NCI-H1694 treated with DMSO at 0.1 percent for 48 hours (cell line): ENCODE results near the gene GBGT1.
A peak's percentile ranks its signal among the peaks of the same experiment; 100 is the strongest.

Experiments used
- DNase-seq: peaks from one replicate; lab custom pipeline; 2025; lab: John Stamatoyannopoulos, UW

GBGT1 gene

DNA sequence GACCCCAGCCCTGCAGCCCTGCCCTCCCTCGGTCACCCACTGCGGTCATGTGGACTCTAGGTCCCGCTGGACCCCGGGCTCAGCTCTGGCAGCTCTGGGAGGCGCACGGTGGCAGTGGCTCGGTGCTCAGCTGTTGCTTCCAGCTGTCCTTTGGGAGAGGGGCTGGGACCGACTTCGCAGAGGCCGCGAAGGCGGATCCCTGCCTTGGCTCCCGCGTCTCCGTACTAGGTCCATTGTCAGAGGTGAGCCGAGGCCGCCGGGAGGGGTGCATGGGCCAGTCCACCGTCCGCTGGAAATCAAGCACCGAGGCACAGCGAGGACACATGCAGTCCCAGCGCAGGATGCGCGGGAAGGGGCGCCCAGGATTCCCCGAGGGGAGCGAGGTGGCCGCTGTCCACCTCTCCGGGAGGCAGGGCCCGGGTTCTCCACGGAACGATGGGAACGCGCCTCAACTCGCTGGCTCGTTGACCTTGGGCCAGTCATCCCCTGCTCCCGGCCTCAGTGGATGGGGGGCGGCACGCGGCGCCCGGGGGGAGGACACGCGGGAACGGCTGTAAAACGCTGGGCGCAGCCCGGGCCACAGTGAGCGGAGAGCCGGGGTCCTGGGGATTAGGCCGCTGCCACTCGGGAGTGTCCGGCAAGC, 732 bp downstream of the GBGT1 start:
- DNase-seq: no peak

DNA sequence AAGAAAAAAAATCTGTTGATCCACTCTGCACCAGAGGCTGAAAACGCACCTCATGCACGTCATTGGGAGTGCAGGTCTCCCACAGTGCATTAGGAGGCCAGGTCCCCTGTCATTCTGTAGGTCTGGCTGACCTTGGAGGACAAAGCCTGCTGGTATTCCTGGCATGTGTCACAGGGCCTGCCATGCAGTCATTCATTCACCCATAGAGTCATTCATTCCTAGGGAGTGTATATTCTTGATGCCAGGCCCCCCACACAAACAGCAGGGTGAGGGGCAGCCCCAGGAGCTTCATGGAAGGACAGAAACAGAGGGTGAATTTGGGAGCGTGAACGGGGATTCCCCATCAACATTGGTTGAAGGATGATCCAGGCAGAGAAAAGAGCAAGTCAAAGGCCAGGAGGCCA, 2.2 kb downstream of the GBGT1 start:
- no peak for DNase-seq

DNA sequence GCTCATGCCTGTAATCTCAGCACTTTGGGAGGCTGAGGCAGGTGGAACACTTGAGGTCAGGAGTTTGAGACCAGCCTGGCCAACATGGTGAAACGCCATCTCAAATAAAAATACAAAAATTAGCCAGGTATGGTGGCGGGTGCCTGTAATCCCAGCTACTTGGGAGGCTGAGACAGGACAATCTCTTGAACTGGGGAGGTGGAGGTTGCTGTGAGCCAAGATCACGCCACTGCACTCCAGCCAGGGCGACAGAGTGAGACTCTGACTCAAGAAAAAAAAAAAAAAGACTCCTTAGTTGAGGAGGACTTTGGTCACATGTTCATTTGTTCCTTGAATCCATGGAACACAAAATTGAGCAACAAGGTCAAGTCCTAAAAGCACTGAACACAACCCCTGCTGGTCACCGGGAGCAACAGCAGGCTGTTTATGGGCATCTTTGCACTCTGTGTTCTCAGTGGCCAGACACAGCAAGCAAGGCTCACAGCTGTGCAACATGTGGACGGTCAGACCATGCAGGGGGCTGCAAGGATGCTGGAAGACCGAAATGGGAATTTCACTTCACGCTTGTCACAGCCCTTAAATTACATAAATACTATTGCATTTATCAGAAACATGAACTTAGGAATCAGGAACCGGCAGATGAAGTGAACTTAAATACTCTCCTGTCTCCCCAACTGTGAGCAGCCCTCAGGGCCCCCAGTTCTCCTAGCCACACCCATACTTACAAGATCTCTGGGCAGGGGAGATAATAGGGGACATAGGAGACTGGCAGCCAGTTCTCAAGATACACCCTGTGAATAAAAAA, 2.8 kb downstream of the GBGT1 start:
- DNase-seq: peak; percentile 28

DNA sequence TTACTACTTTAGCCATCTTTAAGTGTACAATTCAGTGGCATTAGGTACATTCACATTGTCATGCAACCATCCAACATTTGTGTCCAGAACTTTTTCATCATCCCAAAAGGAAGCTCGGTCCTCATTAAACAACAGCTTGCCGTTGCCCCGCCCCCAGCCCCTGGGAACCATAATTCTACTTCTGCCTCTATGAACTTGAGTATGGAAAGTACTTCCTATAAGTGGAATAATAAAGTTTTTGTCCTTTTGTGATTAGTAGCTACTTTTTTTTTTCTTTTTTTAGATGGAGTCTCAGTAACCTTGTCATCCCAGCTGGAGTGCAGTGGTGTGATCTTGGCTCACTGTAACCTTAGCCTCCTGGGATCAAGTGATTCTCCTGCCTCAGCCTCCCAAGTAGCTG, 5.0 kb downstream of the GBGT1 start:
- no peak for DNase-seq

DNA sequence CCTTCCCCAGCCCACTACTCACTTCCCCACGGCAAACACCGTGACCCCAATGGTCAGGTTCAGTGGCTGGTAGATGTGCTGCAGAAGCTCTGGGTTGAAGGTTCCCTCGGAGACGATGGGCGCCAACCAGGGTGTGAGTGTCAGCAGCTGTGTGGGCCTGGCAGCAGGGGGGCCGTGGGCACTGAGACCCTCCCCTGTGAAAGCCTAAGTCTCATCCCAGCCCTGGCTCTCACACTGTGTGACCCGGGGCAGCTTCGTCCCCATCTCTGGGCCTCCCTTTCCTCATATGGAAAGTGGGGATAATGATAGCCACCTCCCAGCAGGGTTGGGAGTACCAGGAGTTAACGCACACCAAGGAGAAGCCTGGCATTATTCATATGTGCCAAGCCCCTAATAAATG, 8.6 kb downstream of the GBGT1 start:
- DNase-seq: no peak

DNA sequence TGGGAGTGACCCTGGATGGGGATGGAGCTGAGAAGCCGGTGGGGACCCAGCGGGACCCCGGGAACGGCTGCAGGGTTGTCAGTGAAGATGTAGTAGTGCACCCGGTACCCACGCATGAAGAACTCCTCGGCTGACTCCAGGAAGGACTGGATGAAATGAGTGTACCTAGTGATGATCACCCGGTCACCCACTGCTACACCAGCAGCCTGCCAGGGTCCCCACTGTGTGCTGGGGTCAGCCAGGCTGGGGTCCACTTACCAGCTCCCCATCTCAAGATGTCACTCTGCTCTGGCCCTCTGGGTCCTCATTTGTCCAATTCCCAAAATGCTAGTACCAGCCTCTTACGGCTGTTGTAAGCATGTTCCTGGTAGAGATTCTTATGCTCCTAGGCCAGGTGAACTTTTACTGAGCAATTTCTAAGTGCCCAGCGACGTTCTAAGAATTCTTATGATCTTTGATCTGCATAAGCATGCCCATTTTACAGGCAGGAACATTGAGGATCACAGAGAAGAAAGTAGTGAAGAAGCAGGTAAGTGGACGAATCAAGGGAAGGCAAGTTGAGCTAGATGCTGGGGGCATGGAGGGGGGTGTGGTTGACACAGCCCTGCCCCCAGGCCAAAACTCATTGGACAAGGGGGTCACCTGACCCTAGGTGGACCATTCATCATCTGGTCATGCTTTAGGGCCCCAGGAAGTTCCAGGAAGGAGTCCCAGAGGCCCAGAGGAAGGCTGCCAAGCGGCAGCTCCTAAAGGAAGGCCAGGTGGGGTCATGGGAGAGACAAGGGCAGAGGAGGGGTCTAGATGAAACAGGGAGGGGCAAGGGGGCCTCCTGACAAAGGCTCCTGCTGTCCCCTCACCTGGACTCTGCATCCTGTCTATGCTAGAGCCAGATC, 9.4 kb downstream of the GBGT1 start:
- no peak for DNase-seq

DNA sequence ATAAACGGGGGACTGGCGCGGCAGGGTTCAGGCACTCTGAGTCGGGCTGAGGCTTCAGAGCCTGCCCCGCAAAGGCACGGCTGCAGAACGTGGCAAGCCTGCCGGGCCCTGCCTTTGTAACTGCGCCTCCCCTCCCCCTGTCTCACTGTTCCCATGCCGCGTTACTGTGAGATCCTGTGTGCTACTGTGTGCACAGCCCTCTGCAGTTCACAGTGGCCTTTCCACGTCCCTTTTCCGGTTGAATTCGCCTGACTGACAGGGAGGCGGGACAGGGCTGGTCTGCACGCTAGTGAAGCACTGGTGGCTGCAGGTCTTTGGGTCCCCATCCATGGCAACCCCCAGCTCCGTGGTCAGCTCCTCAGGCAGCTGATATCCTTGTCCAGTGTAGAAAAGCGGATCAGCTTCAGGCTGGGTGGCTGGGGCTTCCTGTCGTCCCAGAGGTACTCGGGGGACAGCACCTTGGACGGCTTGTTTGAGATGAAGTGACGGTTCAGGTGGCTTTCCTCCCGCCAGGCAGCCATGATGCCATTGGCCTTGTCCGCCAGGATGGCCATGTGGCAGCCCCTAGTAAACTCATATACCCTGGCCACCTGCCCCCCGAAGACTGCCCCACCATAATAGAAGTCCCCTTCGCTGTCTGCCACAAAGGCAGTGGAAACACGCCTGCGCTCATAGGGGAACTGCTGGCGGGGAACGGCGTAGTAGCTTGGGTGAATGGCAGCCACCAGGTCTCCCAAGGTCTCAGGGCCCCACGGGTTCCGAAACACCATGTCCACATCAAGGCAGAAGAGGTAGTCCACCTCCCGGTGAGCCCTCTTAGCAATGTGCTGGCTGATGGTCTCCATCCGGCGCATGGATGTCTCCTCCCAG, 10.3 kb downstream of the GBGT1 start:
- DNase-seq: no peak

DNA sequence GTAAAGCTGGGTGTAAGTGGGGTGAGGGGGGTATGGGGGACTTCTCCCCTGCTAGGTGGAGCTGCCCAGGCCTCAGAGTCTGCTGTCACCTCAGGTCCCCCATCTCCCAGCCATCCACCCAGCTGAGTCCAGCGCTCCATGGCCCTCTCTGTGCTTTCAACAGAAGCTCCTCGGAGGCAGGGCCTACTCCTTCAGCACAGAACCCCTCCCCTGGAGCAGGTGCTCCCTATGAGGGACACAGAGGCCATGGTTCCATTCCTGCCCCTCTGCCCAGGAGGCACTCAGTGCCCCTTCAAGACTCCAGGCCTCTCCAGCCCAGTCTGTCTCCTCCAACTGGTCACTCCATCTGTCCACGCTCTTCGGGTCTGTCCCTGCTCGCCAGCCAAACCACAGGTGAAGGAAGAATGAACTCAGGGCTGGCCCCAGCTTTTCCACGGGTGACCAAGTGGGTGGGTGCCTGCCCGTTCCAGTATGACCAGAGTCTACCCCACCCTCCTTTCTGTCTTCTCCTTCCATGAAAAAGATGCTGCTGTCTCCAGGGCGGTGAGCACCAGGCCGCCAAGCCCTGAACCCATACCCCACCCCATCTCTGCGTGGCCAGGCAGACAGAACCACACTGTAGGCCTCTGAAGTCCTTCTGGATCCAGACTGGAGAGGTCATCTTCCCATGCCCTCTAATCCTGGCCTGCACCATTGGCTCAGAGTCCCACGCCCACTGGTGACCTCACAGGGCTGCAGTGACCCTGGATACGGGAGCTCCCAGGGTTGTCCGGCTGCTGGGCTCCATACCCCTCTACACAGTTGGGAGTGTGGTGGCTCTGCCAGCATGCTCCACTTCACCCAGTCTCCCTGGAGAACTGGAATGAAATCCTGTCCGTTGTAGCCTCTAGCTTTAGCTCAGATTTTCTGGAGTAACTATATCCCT, 11.9 kb downstream of the GBGT1 start:
- DNase-seq: no peak

DNA sequence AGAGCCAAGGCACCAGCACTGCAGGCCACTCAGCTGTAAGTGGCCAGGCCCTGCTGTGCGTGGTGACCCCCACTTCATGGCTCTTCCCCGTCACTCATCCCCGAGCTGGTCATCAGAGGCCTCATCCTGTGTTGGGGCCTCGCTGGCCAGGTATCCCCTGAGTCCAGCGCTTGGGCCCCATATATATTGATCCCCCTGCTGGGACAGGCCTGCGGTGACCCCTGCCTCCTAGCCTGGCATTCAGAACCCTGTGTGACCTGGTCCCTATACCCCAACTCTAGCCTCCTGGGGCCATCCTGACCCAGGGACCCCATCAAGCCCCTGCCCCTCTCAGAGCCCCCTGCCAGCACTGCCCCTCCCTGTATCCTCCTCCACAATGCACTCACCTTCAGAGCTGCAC, 12.7 kb downstream of the GBGT1 start:
- no peak for DNase-seq

DNA sequence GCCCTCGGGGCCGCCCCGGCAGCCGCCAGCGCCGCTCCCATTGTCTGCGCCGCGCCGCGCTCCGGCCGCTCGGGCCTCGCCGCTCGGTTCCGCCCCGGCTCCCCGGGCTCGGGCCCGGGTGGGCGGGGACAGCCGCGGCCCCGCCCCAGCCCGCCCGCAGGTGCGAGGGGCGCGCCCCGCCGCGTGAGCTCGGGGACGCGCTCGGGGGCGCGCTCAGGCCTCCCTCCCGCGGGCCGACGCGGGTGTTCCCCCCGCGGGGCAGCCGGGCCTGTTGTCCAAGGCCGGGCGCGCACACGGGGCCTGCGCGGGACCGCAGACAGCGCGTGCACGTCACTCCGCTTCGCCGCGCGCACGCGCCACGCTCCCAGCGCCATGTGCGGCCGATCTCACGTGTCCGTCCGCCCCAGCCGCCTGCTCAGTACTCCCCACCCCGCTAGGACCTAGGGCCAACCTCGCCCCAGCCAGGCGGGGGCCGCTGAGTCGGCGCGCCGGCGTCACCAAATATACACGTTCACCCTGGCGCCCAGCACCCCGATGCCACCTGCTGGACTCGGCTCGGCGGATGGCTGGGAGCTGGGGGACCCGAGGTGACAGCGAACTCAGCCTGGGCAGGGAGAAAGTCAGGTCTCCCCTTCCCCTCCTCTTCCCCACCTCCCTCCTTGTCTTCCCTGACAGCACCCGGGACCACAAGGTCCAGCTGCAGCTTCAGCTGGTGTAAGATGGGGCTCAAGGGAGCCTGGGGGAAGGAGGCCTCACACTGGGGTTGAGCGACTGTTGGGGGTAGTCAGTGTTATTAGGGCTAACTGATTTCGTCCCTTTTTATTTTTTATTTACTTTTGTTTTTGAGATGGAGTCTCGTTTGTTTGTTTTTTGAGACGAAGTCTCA, 14.3 kb downstream of the GBGT1 start:
- DNase-seq: peak; percentile 44

DNA sequence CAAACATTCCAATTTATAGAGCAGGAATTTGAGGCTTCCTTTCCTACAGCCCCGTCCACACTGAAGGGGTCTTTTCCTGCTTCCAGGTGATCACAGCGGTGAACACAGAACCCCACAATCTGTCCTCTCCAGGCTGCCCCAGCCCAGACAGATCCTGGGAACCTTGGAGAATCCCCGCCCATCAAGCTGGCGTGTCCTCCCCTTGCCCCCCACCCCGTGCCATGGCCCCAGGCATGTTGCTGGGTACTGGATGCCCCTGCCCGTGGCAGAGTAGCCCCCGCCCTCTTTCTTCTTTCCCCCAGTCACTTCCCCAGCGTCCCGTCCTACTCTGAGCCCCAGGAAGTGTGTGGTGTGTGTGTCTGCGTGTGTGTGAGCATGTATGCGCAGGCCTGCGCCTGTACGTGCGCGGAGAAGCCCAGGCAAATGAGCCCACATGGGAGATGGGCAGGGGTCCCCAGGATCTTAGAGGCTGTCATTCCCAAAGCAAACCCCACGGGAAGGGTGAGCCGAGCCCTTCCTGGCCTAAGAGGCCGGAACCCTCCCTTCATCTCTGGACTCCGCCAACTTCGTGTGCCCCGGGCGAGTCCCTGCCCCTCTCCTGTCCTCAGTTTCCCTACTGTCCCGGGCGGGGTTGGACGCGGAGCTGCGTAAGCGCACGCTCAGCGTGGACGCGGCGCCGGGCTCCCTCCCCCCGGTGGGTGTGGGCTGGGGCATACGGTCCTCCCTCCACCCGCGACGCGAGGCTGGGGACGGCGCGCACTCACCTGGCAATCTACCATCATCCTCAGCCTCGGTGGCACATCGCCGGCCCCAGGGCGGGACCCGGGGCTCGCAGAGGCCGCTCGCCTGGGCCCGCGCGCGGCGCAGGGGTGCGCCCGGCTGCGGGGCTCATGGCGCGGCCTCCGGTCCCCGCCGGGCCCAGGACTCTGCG, 15.2 kb downstream of the GBGT1 start:
- no peak for DNase-seq

DNA sequence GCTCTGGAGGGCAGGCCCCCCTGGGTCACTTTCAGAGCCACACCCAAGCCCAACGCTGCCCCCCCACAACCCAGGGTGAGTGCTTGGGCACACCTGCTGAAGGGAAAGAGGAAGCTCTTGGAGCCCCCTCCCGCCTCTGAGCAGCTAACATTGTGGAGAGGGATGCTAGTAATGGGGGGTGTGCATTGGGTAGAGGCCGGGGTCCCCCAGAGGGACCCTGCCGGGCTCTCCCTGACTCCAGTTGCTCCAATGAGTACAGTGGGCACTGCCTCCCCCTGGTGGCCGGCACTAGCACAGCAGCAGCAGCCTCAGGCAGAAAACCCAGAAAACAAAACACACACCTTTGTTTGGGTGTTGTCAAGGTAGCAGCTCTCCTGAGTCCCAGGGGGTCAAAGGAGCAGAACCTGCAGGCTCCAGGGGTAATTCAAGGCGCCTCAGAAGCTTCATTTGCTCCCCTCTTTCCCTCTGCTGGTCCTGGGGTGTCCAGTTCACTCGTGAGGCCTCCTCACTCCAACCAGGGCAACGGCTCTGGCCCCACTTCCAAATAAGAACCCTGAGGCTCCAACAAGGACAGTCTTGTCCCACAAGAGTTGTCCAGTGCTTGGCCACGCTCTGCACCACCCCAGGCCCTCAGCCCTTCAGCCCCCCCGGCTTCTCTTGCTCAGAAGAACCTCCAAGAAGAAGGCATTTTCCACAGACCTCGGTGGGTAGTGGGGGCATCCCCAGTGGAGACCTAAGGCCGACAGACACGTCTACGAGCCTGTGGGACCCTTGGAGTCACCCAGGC, 16.1 kb downstream of the GBGT1 start:
- peak; percentile 42 for DNase-seq

DNA sequence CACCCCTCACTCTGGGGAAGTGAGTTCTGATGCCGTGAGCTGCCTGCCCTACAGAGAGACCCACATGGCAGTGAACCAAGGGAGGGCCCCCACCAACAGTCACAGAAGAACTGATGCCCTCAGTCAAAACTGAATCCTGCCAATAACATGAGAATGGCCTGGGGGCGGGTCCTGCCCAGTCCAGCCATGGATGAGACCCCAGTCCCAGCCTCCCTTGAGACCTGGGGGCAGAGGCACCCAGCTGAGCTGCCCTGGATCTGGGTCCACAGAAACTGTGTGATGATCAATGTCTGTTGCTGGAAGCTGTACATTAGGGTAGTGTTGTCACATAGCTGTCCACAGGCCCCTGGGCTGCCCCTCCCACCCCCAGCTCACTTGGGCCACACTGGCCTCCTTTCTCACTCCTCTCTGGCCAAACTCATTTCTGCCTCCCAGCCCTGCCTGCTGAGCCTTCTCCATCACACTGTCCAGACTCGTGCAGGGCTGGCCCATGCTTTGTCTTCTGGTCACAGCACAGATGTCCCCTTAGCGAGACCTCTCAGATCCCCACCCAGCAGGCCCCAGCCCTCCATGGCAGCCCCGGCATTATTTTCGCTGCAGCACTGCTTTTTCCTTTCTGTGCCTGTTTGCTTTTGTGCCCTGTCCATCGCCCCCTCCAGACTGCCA, 16.8 kb downstream of the GBGT1 start:
- DNase-seq: no peak

DNA sequence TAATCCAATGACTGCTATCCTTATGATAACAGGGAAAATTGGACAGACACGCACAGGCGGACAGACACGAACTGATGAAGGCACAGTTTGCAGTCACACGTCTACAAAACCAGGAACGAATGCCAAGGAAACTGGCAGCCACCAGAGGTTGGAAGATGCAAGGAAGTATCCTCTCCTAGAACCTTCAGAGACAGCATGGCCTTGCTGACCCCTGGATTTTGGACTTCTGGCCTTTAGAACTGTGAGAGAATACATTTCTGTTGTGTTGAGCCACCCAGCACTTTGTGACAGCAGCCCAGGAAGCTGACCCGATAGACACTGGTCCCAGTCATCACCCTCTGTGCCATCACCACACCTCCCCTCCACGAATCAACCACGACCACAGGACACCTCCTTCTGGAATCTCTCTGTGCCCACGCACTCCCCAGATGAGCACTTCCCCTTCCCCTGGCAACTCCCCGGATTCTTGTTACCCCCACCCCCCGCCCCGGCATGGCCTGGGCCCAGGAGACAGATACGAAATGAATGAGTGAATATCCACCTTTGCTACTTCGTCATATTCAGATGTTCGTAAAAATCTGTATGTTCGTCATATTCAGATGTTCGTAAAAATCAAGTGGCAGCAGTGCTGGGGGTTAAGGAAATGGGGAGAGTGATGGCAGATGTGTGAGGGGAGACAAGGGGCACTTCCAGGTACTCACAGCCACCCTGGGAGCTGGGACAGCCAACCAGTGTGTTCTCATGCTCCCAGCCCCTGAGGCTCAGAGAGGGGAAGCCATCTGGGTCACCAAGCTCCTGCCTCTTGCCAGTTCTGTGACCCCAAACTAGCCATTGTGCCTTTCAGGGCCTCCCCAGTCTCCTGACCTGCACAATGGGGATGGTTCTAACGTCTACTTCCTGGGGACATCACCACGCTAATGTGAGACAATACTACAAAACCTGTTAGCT, 18.5 kb downstream of the GBGT1 start:
- DNase-seq: no peak

DNA sequence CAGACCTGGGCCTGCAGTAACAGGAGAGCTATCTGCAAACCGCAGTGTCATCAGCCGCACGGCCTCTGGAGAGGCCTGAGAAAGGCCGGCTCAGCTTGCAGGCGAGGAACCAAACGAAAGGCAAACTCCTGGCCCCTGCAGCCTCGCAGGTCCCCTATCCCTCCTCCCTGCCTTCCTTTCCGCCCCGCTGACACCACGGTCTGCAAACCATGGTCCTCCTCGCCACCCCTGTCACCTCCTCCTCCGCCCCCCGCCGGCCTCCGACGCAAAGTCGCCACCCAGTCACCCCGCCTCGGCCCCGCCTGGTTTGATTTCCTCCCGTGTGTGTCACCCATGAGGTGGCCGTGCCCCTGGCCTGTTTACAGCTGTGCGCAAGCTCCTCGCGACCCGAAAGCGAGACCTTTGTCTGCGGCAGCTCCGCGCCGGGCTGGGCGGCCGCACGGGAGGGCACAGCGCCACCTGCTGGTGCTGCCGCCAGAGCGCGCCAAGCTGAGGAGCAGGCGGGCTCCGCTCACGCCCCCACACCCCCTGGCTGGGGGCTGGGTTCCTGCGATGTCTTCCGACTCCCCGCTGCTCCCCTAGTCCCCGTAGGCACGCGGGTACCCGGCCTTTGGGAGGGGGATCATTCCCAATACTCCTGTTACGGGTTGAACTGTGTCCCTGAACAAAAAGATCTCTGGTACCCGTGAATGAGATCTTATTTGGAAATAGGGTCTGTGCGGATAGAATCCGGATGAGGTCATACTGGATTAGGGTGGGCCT, 19.4 kb downstream of the GBGT1 start:
- DNase-seq: peak; percentile 29
